Neural cell (in vitro differentiated cells): ENCODE measurements around the gene TRABD2B.

Experiments
- EP300 ChIP-seq: fragments of 450-650 bp; conservative IDR thresholded peaks from 2 replicates; pipeline ENCODE4 v1.6.1; 2014; ENCODE audit warnings: antibody characterized with exemption, mild to moderate bottlenecking, moderate library complexity; ENCODE audit not compliant: poor library complexity, severe bottlenecking
- RAD21 ChIP-seq: fragments of 450-650 bp; conservative IDR thresholded peaks from 2 replicates; pipeline ENCODE4 v1.6.1; 2014; ENCODE audit warnings: antibody characterized with exemption, mild to moderate bottlenecking, moderate library complexity
- TAF1 ChIP-seq: IDR thresholded peaks from 2 replicates; pipeline ENCODE4 v1.6.1; 2012; ENCODE audit warnings: low read depth

DNA sequence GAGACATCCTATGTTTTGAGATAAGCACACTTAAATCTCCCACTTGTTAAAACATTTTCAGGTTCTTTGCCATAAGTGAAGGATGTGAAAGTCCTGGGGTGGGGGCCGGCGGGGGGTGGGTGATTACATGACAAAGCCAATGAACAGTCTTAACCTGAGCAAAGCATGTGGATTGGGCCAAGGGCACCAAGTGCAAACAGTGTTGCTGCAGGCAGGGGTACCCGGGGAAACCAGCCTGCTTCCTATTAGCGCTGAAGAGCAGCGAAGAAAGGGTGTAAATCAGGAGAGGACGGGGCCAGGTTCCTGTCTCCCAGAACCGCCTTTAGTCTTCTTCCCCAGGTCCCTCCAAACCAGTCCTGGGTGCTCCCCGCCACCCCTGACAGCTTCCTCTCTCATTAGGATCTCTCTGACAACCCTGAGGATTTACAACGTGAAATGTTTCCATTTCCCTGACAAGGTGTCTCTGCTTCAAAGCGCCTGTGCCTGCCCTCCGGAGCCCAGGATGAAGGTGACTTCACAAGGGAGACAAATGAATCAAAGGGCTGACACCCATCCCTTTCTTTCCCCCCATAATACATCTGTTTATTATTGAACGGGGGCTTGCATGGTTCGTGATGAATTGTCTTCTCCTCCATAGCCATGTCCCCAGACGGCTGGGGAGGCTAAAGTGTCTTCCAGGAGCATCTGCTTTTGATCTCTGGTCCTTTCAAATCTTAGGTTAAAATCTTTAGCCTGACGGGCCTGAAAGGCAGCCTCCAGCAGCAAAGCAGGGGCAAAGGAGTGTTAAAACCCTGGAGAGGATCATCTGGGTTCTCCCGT is 109.5 kb downstream of the TRABD2B start:
- TF ChIP-seq RAD21: no peak
- no peak for TF ChIP-seq TAF1
- TF ChIP-seq EP300: no peak
